Measurements from ENCODE around the gene ANKZF1.
A peak's percentile ranks its signal among the peaks of the same experiment; 100 is the strongest.

The ANKZF1 gene

GRCh38 chr2:219207134-219207883 is 22.3 kb upstream of the ANKZF1 start:
- DNase-seq = peak in 3 of 58 donors; percentile 51 to 72 (median 51)

GRCh38 chr2:219207884-219208740 is 21.5 kb upstream of the ANKZF1 start:
- DNase-seq = peak in 1 of 58 donors; percentile 29

GRCh38 chr2:219209236-219210195 is 20.1 kb upstream of the ANKZF1 start:
- DNase-seq = no peak

GRCh38 chr2:219210196-219210885 is 19.3 kb upstream of the ANKZF1 start:
- DNase-seq = no peak

- no peak for DNase-seq
Measured at GRCh38 chr2:219210886-219211362, 18.7 kb upstream of the ANKZF1 start.

- DNase-seq = no peak
Measured at GRCh38 chr2:219213026-219213415, 16.6 kb upstream of the ANKZF1 start.

GRCh38 chr2:219213486-219214071 is 16.0 kb upstream of the ANKZF1 start:
- DNase-seq = no peak

GRCh38 chr2:219214141-219214540 is 15.5 kb upstream of the ANKZF1 start:
- no peak for DNase-seq

GRCh38 chr2:219214786-219215185 is 14.8 kb upstream of the ANKZF1 start:
- no peak for DNase-seq

- DNase-seq = no peak
Measured at GRCh38 chr2:219215871-219216534, 13.6 kb upstream of the ANKZF1 start.

GRCh38 chr2:219216535-219216915 is 13.1 kb upstream of the ANKZF1 start:
- DNase-seq = no peak

GRCh38 chr2:219218217-219218731 is 11.3 kb upstream of the ANKZF1 start:
- peak in 52 of 58 donors; percentile 34 to 87 (median 75) for DNase-seq

GRCh38 chr2:219218732-219219701 is 10.6 kb upstream of the ANKZF1 start, which contains the start of gene ABCB6:
Gene ABCB6, minus strand, starts transcription at chr2:219218958. Its CDS starts 285 bp downstream, at chr2:219218673.
- peak; percentile 80 to 98 (median 96) for DNase-seq

GRCh38 chr2:219219784-219220532 is 9.6 kb upstream of the ANKZF1 start:
- DNase-seq = no peak

GRCh38 chr2:219220652-219221402 is 8.8 kb upstream of the ANKZF1 start:
- no peak for DNase-seq

- peak in 1 of 58 donors; percentile 8 for DNase-seq
Measured at GRCh38 chr2:219221957-219222518, 7.6 kb upstream of the ANKZF1 start.
